Amniotic epithelial cell (primary cell): ENCODE data around the gene HES1.
"Not testable (repeated sequence)": the region's sequence is repeated elsewhere in the genome, so short reads cannot be mapped to it uniquely, and the experiment has no call there.

Experiments
- DNase-seq: peaks from one replicate; pipeline ENCODE4 v3.0.0-alpha.2; 2010; ENCODE audit warnings: low read depth

HES1 gene

DNA sequence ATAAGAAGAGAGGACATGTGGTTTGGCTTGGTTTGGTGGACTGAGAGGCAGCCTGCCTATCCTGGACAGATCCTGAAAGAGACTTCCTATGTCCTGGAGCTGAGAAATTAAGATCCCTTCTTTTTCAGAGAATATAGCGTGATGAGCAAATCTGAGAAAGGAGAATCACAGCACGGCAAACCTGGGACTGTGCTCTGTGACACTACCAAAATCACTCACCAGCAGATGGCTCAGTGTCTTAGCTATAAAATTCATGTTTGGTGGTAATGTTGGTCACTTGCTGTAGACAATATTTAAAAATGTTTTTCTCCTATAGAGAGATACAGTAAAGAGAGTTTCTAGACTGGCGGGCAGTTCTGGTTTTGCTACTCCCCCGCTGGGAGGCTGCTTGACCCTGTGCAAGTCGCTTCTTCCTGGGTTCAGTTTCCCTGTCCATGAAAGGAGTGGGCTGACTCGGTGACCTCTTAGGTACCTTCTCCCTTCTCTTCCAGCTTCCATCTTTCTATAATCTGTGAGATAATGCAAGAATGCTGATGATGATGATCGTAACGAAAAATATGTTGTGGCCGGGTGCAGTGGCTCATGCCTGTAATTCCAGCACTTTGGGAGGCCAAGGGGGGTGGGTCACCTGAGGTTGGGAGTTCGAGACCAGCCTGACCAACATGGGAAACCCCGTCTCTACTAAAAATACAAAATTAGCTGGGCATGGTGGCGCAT lies 7.6 kb upstream of the HES1 start:
- peak; percentile 68 for DNase-seq

- DNase-seq = not testable (repeated sequence)
Measured at GRCh38 chr3:194128919-194129295, 7.0 kb upstream of the HES1 start.

DNA sequence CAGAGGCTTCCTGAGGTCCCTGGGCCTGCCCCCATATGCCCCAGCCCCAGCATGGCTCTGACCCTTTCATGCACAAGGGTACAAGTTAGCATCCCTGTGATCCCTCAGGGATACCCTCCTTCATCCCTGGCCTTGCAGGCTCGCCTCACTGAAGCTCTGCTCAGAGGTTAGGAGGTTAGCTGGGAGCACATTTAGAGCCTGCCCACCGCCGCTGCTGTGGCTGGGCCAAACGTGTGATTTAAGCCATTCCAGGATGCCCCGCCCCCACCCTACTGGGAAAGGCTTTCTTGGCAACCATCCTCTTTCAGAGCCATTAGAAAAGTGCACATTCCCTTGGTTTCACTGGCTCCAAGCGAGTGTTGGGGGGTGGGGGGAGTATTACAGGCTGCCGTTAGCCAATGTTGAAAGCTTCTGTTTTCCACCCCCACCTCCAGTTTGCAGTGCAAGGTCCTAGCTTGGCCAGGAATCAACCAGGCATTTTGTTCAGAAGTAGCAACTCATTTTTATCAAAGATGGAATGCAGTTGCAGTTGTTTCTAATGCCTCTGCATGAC lies 6.3 kb upstream of the HES1 start:
- DNase-seq = peak; percentile 93

- DNase-seq = no peak
Measured at GRCh38 chr3:194130188-194130587, 5.8 kb upstream of the HES1 start.

DNA sequence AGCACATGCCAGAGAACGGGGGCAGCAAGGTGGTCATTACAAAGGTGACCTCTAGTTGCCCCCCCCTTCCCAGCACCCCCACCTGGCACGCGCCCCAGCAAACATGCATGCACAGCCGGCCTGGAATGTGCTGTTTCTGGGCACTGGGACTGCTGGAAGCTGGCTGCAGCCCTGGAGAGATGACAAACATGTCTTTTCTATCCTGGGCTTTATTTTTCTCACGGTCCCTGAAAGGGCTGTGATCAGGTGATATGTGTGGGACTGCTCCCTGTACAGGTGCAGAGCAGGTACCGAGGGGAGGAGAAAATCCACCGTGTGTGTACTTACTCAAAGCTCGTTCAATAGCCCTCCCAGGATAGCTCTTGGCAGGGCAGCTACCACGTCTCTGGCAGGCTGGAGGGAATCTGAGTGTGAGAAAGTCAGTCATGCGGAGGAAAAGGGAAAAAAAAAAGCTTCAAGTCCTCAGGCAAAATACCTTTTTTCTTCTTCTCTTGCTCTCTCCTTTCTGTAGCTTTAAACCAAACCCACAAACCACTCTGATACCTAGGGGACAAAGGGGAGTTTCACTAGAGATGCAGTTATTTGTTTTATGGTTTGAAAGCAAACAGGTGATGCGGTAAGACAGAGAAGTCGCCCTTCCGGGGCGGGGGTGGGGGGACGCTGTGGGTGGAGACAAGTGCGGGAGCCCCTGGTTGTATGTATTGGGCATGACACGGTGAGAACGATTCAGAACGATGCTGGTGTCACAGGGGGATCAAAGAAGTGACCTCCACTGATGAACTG lies 5.0 kb upstream of the HES1 start:
- DNase-seq = peak; percentile 19

DNA sequence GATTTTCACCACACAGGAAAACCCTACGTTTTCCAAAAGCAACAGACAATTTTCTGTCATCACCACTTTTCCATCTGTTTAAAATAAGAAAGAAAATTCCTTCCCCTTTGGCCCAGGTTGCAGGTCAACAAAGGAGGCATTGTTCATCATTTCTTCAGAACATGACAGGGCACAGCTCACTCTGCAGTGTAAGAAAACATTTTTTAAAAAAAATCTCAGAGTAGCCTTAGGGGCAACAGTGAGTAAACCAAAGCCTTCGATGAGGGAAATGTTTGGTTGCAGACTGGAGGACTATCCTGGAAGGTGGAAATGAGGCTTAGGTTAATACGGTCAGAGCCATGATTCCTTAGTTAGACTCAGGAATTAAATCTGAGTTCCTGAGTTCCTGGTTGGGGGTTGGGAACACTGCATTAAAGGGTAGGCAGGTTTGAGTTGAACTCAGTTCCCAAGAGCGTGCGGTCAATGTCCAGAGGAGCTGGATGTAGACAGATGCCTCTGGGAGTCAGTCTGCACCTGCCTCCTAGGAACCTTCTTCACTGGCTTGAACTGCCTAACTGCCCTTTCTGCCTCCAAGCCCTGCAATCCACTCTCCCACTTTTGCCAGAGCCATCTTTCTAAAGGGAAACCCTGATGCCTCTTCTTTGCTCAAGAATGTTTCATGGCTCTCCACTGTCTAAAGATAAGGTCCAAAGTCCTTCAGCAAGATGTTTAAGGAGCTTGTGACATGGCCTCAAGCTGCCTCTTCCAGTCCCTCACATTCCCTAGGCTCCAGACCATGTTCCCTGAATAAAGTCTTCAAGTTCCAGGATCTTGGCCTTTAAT lies 3.3 kb upstream of the HES1 start:
- no peak for DNase-seq

DNA sequence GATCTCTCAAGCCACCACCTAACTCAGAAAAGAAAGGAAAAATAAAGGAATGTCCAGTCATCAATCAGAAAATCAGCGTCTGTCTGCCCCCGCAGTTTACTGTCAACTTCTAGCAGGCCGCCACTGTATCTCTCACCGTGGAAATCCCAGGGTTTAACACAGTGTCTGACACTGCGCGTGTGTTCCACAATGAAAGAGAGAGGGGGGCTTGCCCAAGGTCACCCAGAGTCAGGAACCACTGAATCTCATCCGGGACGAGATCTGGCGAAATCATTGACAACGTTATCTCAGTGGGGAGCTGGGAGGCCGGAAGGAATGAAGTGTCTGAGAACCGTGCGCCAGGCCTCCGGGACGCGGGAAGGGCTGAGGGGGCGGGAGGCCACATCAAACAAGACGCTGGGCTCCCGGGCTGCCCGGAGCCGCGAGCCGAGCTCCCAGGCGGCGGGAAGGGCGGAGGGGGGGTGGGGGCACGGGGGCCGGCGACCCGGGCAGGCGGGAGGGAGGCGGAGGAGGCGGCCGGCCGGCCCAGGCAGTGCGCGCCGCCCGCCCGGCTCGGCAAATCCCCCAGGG lies 2.2 kb upstream of the HES1 start:
- peak; percentile 89 for DNase-seq

GRCh38 chr3:194134231-194134756 lies 1.7 kb upstream of the HES1 start:
- no peak for DNase-seq

DNA sequence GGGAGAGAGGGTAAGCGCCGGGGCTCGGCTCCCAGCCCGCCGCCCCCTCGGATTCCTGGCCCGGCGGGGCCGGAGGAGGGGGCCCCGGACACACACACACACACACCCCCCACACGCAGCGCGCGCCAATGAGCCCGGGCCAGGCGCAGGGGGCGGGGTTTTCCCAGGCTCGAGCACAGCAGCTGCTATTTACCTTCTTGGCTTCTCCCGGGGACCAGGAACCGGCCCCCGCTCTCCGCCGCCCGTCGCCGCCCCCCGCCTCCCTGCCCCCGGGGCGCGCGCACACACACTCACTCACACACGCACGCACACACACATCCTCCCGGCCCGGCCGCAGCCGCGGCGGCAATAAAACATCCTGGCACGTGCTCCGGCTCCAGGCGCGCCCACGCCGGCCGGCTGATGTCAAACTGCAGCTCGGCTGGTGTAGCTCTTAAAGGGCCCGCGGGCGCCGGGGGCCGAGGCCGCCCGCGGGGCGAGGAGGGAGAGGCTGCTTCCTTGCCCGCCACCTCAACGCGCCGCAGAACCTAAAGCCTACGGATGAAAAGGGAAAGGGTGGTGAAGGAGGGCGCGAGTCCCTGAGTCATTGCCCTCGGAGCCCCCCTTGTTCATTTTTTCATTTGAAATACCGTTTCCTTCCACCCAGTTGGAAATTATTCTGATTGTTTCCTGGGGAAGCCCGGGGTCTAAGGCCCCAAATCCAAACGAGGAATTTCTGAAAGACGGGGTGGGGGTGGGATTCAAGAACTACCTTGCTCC lies 1.0 kb upstream of the HES1 start:
- DNase-seq = peak; percentile 96

- DNase-seq = no peak
Measured at GRCh38 chr3:194135516-194135805, 487 bp upstream of the HES1 start.

- DNase-seq = no peak
Measured at GRCh38 chr3:194136519-194137007, 615 bp downstream of the HES1 start.

GRCh38 chr3:194137008-194137505 lies 1.1 kb downstream of the HES1 start:
- DNase-seq = peak; percentile 90

- DNase-seq = peak; percentile 59
Measured at GRCh38 chr3:194137506-194138474, 1.8 kb downstream of the HES1 start.

- DNase-seq = peak; percentile 78
Measured at GRCh38 chr3:194138732-194139070, 2.8 kb downstream of the HES1 start.

DNA sequence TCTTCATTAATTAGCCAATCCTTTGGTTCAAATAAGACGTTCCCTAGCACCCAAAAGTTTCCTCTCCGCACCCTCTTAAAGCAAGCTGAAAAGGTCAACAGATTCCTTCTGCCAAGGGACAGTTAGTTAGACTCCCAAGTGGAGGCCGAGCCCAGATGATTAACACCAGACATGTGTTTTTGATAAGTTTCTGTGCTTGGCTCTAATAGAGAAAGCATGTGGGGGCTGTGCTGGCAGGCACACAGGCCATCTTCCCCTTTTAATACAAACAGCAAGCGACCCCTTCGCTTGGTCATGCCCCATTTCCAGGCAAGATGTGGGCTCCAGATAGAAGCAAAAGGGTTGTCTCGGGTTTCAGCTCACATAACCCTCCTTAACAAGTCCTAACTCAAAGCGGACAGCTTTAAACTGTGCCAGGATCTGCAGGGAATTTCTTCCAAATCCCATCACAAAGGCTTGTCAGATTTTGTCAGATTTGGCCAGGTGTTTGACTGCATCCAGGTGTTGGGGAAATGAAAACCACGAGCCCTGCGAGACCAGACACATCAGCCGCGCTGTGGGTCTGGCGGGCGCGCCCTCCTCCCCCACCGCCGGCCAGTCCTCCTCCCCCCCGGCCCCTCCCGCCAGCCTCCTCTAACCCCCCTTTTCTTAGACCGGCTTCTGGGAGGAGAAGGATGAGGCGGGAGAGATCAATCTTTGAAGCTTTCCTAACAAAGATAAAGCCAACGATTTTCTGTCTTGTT lies 3.3 kb downstream of the HES1 start:
- DNase-seq = peak; percentile 92

GRCh38 chr3:194139814-194140391 lies 4.0 kb downstream of the HES1 start:
- DNase-seq = no peak

- DNase-seq = peak; percentile 63
Measured at GRCh38 chr3:194140520-194141414, 4.8 kb downstream of the HES1 start.
